ENCODE measurements around the gene F10.

DNA sequence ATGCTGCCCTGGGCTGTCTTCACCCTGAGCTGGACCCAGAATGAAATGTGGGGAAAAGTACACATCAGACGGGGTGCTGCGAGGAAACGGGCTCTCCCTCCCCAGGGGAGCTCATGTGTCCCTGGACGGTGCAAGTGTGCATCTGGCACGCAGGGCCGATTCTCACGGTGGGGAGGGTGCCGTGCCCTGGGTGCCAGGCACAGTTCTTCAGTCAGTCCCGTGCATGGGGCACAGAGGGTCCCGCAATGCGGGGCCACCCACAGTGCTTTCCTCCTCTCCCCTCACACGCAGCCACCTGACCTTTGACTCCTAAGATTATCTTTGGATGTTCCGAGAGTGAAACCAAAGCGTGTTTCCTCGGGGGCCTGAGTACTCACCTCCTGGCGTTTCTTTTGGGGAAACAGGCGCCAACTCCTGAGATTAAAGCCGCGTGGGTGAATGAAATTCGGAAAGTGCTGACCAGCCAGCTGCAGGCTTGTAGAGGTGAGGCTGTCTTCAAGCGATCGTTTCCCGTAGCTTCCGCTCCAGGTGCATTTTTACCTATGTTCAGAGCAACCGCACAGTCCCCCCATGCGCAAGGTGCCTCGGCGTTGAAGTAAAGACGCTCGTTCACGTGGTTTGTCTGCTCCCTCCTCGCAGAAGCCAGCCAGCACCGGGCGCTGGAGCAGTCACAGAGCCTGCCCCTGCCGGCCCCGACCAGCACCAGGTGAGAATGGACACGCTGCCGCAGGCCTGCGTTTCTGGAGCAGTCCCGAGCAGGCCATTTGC lies 34.5 kb upstream of the F10 start:
- TF ChIP-seq, protein P1, sequence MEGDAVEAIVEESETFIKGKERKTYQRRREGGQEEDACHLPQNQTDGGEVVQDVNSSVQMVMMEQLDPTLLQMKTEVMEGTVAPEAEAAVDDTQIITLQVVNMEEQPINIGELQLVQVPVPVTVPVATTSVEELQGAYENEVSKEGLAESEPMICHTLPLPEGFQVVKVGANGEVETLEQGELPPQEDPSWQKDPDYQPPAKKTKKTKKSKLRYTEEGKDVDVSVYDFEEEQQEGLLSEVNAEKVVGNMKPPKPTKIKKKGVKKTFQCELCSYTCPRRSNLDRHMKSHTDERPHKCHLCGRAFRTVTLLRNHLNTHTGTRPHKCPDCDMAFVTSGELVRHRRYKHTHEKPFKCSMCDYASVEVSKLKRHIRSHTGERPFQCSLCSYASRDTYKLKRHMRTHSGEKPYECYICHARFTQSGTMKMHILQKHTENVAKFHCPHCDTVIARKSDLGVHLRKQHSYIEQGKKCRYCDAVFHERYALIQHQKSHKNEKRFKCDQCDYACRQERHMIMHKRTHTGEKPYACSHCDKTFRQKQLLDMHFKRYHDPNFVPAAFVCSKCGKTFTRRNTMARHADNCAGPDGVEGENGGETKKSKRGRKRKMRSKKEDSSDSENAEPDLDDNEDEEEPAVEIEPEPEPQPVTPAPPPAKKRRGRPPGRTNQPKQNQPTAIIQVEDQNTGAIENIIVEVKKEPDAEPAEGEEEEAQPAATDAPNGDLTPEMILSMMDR (IDR thresholded peaks at IDR 0.05): no peak
- no peak for TF ChIP-seq POLR2A (IDR thresholded peaks at IDR 0.05)
